G401.6 (cell line): ENCODE measurements around the gene RGS10.

Experiments used
- FAIRE-seq: peaks from 2 replicates; lab custom pipeline; 2012; peaks lifted over from hg19 to GRCh38; lab: Jason Lieb, UNC

Gene RGS10

DNA sequence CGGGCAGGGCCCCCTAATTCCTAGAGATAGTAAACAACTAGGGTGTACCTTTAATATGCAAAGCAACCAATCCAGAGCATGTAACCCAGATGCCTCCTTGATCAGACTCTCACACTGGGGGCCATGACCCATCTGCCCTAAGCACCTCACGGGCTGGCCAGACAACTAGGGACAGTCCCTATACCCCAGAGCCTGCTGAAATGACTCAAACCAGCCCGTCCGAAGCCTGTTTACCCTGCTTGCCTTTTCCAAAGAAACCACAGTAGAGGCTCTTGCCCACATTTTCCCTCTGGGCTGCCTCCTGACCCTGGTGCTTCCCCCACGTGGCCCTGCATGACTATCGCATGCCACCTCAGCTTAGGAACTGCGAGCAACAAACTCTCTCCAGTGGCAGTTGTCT is 46.2 kb downstream of the RGS10 start:
- no peak for FAIRE-seq

DNA sequence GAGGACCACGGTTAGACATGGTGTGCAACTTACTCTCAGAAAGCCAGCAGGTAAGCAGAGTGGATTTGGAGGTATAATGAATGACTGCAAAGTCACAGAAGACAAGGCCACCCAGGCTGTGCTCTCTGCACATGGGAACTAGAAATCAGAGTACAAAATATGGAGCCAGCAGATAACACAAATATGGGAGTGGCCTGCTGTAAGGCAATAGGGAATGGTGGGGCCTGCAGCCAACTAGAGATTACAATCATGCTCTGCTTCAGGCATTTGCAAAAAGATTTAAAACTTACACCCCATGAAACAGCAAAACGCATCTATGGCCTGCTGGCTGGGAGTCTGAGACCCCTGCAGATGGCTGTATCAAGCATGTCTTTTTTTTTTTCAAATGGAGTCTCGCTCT is 47.0 kb downstream of the RGS10 start:
- no peak for FAIRE-seq

DNA sequence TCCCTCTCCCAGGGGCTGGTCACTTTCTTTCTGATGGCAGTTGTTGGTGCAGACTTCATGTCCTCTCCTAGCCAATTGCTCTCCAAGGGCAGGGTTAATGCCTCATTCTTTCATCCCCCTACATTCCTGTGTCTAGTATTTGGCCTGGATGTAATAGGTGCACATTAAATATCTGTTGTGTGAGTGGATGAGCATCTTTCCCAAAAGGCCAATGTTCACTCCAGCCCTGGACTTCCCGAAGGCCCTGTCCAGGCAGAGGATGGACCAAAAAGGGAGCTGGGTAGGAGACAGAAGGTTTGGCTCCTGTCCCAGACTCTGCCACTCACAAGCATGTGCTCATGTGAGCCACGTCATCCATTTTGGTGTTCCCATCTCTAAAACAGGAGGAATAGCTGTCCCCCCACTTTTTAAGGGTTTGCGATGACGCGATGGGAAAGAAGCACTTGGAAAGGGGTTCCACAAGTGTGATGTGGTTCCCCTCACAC is 47.5 kb downstream of the RGS10 start:
- no peak for FAIRE-seq

DNA sequence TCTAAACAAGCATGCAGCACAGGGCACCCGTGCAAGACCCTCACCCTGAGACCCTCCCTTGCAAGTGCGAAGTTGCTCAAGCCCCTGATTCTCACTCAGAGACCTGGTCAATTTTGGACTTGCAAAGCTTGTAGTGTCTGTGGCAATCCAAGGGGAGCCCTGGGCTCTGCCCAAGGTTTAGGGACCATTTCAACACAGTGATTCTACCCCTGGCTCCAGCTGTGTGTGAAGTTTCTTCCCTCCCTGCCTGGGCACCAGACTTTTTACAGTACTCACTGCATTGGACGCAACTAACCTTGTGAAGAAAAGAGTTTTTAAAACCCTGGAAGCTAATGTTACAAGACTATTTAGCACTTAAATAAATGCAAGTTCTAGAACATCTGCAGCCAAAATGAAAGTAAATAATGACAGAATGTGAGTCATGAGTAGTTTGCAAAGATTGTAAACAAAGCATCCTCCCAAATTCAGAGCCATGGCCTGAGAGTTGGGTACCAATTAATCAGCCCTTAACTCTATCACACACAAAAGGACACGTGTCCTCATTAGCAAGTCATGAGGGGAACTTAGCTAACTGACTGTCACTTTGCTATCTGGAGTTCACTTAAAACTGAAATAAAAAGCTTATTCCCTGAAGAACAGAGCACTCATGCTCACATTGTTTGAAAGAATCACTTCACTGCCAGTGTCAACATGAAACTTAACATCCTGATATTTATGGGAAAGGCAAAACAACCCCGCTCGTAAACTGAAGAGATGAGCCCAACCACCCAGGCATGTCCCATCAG is 48.1 kb downstream of the RGS10 start:
- no peak for FAIRE-seq

DNA sequence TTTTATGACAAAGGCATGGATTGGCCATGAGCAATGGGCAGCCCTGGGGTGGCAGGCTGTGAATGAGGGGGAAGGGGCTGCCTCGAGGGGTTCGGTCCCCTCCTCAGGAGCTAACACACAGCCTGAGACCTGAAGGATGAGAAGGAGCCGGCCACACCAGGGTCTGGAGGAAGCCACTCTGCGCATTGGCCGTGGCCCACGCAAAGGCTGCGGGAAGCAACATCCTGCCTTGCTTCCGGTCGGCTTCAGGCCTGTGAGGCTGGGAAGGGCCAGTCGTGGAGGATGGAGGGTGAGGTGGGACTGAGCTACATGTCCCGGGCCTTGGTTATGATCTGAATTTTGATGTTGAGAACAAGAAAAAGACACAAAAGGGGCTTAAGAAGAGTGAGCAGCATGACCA is 49.4 kb downstream of the RGS10 start:
- FAIRE-seq = no peak

DNA sequence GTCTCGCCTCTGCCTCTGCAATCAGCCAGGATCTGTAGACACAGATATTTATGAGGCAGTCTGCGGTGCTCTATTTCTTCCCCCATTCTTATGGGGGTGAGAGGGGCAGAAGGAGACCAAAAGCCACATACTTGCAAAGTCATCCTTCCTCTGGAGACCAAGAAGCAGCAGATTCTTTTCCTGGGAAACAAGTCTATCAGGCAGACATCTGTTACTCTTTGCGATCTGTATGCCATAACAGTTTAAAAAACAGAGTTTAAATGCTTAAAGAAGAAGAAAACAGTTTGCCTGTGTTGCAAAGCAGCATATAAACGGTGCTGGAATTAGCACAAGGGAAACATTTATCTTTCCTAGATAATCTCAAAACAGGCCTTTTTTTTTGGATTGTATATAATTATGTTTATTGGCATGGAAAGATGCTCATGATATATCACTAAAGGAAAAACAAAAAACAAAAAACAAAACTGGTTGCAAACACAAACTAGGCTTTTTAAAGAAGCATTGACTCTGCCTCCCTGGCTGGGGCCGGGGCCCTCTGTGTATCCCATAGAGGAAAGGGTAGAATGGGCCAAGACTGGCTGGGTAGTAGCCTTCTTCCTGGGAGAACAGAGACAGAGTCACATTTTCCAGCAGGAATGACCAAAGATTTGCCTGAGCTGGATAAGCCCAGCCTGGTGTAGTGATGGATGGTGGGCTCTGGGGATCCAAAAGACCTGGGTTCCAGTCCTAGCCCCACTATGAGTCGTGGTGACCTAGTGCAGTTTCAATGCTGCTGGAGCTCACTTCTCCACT is 50.4 kb downstream of the RGS10 start:
- FAIRE-seq = no peak

DNA sequence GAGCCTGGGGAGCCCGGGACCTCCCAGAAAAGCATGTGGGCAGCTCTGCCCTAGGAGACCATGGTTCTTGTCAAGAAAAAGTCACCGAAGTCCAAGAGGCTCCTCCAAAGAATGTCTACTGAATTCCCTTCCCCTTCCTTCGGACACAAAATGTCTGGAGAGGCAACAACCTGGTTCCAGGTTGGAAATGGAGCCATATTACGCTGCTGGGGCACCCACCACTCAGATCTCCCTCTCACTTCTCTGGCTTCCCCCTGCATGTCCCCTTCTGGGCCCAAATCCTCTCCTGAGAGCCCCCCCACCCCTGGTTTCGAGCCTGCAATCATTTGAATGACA is 52.6 kb downstream of the RGS10 start:
- no peak for FAIRE-seq

DNA sequence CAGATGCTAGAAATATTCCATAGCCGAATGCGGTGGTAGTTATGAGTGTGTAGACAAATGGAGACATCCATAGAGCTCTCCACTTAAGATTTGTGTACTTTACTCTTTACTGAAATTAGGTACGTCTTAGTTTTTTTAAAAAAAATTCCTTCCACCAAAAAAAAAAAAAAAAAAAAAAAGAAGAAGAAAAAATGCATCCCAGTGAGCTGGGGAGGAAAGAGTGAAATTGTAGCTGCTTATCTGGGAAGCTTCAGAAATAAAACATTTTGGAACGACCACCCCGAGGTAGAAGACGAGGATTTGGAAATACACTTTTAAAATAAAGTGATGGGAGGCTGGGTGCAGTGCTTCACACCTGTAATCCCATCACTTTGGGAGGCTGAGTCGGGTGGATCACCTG is 53.8 kb downstream of the RGS10 start:
- no peak for FAIRE-seq

DNA sequence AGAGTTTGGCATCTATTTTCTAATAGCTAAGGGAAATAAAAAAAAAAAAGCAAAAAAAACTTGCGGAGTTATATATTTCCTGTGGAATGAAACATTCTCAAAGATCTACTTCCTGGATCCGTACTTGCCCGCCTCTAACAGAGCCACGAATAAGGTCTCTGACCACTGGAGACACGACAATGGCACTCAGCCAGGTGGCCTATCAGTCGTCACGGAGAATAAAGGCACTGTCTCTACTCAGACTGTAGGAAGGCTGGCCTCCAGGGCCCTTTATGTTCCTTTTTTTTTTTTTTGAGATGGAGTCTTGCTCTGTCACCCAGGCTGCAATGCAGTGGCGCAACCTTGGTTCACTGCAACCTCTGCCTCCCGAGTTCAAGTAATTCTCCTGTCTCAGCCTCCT is 58.7 kb downstream of the RGS10 start:
- FAIRE-seq = no peak

DNA sequence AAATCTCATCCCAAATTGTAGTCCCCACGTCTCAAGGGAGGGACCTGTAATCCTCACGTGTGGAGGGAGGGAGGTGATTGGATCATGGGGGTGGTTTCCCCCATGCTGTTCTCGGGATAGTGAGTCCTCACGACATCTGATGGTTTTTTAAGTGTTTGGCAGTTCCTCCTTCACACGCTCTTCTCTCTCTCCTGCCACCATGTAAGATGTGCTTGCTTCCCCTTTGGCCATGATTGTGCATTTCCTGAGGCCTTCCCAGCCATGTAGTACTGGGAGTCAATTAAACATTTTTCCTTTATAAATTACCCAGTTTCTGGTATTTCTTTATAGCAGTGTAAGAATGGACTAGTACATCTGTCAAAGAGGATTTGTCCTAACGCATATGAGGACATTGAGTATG is 59.5 kb downstream of the RGS10 start:
- no peak for FAIRE-seq

DNA sequence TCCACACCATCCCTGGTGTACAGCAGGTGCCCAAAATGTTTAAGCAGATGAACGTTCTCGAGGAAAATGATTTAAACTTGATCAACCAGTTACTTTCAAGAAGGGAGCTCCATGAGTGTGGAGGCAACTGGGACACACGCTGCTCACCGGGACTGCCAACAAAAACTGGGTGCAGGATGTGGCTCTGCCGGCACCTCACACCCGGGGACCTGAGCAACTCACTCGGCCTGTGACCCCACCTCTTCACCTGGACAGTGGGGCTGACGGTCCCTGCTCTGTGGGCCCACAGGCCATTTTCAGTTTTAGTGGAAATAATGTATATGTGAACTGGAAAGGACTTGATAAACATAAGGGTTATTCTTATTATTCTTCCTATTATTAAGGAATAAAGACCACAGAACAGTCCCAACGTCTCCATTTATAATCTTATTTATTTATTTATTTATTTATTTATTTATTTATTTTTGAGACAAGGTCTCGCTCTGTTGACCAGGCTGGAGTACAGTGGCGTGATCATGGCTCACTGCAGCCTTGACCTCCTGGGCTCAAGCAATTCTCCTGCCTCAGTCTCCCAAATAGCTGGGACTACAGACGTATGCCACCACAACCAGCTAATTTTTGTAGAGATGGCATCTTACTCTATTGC is 60.6 kb downstream of the RGS10 start:
- FAIRE-seq = no peak

DNA sequence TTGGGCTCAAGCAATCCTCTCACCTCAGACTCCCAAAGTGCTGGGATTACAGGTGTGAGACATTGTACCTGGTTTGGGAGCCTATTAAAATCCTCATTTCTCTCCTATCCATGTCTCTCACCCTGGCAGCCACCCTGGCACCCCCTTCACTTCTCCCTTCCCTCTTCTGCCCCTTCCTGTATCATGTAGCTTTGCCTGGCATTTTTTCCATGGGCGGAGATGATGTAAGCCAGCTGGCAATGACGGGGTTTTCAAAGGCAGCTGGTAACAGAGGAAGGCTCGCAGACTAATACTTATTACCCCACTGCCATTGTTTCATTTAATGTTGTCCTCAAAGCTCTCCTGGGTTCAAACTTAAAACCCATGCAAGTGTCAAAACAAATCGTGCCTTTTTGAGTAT is 61.9 kb downstream of the RGS10 start:
- no peak for FAIRE-seq

DNA sequence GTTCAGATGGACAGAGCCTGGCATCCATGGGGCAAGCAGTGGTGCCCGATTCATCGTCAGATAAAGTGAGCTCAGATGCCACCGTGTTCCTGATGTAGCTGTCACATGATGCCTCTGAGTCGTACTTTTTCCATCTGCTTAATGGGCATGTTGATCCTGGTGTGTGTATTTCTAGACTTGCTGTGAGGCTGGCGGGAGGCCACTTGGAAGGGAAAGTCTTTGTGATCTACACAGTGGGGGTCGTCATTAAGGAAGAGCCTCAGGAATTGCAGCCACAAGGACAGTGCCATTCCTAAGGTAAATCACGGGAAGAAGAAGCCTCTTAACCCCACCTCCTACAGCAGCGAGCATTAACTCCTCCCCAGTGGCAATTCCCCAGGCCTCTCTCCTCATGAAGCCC is 63.0 kb downstream of the RGS10 start:
- no peak for FAIRE-seq

DNA sequence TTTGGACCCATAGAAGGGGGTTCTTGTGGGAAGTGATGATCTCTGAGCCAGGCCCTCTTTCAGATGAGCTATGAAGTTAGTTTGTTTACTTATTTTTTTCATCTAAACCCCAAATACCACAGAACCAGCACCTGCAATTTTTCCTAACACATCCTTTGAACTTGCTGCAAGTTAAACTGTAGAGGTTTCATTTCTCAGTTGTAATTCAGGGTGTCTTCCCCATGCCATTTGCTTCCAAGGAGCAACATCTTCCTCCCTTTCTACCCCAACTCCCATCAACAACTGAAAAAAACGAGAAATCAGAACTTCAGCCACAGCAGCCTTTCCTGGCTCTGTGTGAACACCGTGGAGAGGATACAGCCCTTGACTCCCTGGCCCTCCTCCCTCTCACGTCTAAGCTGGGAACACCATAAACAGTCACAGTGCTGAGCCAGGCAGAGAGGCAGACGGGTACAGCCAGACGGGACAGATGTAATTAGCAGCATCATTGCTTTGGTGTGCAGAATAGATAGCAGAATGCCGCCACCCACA is 63.6 kb downstream of the RGS10 start:
- FAIRE-seq = no peak

DNA sequence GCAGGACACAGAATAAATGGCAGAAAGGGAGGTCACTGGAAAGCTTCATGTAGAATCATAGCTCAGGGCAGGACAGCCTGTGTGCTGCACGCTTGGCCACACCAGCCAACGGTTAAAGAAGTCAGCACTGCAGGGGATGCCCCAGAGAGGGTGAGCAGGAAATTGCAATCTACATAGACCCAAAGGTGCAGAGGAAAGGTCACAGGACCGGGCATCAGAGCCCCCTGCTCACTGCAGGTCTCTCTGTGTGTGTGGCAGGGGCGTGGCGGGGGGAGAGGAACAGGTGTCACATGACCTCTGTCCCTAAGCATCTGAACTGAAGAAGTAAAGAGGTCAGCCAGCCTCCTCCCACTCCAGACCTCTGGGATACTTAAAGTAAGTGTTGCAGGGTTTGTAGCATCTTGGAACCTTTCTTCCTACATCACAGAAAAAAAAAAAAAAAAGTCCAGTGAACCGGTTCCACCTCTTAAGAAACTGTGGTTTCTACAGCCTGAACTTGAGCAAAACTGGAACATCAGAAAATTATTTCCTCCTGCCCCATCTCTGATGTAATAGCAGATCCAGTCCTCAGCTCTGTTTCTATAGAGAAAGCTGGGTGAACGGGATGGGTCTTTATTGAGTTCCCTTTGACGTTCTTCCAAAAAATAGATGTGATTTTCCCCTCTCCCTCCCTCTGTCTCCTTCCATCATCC is 64.3 kb downstream of the RGS10 start:
- FAIRE-seq = no peak

DNA sequence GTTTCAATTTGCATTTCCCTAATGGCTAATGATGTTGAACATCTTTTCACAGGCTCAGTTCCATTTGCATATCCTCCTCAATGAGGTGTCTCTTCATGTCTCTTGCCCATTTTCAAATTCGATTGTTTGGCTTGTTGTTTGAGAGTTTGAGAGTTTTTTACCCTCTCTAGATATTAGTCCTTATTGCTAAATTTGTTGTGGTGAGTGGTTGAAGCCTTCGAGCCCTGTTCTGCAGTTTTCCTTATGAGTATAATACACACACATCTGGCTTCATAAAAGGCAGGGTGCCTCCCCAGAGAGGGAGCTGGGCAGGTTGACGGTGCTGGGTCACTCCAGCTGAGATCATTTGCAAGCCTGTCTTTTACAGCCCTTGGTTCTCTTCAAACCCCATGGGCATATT is 65.1 kb downstream of the RGS10 start:
- no peak for FAIRE-seq

DNA sequence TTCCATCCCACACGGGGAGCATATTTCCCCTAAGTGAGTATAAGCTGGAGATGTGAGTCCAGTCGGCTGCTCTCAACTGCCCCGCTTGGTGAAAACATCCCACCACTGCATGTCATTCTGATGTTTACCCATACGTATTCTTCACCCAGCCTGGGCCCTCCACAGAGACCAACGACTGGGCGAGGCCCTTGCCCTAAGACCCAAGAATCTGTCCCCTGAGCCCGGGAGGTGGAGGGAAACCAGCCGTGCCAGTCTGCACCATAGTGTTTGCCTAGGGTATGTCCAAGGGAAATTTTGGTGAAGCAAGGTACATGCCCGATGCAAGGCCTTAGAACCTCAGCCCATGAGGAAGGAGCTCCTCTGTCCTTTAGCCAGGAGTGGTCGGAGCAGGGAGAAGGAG is 67.9 kb downstream of the RGS10 start:
- FAIRE-seq = no peak

DNA sequence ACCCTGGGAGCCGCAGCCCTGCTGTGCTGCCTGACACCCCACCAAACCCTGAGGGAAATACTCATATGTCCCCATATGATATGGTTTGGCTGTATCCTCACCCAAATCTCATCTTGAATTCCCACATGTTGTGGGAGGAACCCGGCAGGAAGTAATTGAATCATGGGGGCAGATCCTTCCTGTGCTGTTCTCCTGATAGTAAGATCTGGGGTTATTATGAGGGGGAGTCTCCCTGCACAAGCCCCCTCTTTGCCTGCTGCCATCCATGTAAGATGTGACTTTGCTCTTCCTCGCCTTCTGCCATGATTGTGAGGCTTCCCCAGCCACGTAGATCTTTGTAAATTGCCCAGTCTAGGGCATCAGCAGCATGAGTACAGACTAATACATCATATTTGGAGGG is 68.7 kb downstream of the RGS10 start:
- no peak for FAIRE-seq

DNA sequence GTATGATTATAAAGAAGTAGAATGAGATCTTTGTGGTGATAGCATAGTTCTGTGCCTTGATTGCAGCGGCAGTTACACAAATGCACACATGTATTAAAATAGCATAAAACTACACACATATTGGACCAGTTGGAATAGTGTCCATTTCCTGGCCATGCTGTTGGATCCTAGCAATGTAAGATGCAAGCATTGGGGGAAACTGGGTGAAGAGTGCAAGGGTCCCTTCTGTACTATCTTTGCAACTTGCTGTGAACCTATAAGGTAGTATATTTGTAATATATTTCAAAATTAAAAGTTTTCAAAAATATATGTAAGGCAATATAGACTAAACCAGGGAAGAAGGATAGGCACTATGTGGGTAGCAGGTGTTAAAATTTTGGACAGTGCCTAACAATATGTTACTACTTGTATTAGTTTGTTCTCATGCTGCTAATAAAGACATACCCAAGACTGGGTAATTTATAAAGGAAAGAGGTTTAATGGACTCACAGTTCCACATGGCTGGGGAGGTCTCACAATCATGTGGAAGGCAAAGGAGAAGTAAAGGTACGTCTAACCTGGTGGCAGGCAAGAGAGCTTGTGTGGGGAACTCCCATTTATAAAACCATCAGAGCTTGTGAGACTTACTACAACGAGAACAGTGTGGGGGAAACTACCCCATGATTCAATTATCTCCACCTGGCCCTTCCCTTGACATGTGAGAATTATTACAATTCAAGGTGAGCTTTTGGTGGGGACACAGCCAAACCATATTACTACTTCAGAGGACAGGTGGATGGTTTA is 71.4 kb downstream of the RGS10 start:
- no peak for FAIRE-seq

DNA sequence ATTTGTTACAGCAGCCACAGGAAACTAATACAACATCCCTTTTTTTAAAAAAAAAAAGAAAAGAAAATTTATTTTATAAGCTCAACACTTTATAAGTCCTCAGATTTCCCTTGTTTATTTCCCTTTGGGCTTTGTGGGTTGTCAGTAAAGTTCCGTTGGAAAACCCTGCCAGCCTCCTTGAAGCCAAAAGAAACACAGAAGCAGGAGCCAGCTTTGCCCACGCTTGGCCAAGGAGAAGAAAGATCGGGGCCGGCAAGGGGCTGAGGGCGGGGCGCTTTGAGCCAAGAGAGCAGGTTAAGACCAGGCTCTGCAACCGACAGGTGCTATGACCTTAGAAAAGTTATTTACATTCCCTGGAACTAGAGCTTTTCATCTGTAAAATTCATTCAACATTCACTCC is 72.7 kb downstream of the RGS10 start:
- FAIRE-seq = no peak

DNA sequence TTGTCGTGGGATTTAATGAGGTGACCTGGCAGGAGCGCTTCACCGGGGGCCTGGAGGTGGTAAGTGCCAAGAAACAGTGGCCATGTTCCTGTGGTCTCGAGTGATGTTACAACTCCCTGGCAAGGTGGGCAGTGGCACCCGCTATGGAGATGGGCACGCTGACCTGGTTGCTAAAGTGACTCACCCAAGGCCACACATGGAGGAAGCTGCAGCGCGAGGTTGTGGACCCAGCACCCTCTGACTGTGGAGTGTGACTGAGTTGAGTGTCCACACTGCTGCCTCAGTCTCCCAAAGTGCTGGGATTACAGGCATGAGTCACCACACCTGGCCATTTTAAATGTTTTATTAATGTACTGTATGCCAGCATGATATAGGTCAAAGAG is 73.2 kb downstream of the RGS10 start:
- FAIRE-seq = no peak
